Mesendoderm (in vitro differentiated cells): ENCODE measurements around the gene PEF1.
A peak's percentile ranks its signal among the peaks of the same experiment; 100 is the strongest.

ENCODE experiments used
- DNase-seq: peaks from one replicate; pipeline ENCODE4 v3.0.0; 2013
- H2AK5ac ChIP-seq: 2 replicates; pipeline ENCODE4 v1.6.1; 2013; ENCODE audit warnings: low read length, inconsistent platforms
- H2BK120ac ChIP-seq: 2 replicates; pipeline ENCODE4 v1.6.1; 2013; ENCODE audit warnings: low read depth, mild to moderate bottlenecking, low read length, moderate library complexity, mixed read lengths
- H2BK15ac ChIP-seq: replicated peaks from 2 replicates; pipeline ENCODE4 v1.6.1; 2013; ENCODE audit warnings: low read depth, mild to moderate bottlenecking, moderate library complexity
- H2BK5ac ChIP-seq: 2 replicates; pipeline ENCODE4 v1.6.1; 2013; ENCODE audit warnings: low read length, inconsistent platforms
- H3K18ac ChIP-seq: 2 replicates; pipeline ENCODE4 v1.6.1; 2013; ENCODE audit warnings: mild to moderate bottlenecking, low read length, mixed read lengths
- H3K23ac ChIP-seq: one replicate; pipeline ENCODE4 v1.6.1; 2013; ENCODE audit warnings: low read length
- H3K27ac ChIP-seq: 2 replicates; pipeline ENCODE4 v1.5.1; 2013; ENCODE audit warnings: low read depth, mild to moderate bottlenecking, inconsistent platforms, low read length, moderate library complexity
- H3K27me3 ChIP-seq: 2 replicates; pipeline ENCODE4 v1.6.1; 2013; ENCODE audit warnings: low read length, control low read depth, mild to moderate bottlenecking, inconsistent platforms; ENCODE audit not compliant: insufficient read depth, poor library complexity
- H3K36me3 ChIP-seq: 2 replicates; pipeline ENCODE4 v1.6.1; 2013; ENCODE audit warnings: low read length, inconsistent platforms; ENCODE audit not compliant: control insufficient read depth, insufficient read depth
- H3K4ac ChIP-seq: one replicate; pipeline ENCODE4 v1.6.1; 2013; ENCODE audit warnings: low read depth, mild to moderate bottlenecking, low read length, moderate library complexity
- H3K4me1 ChIP-seq: 2 replicates; pipeline ENCODE4 v1.6.1; 2013; ENCODE audit warnings: low read depth, low read length, inconsistent platforms; ENCODE audit not compliant: control insufficient read depth
- H3K4me2 ChIP-seq: 2 replicates; pipeline ENCODE4 v1.6.1; 2013; ENCODE audit warnings: low read length
- H3K4me3 ChIP-seq: 2 replicates; pipeline ENCODE4 v1.5.1; 2013; ENCODE audit warnings: mild to moderate bottlenecking, low read length
- H3K56ac ChIP-seq: one replicate; pipeline ENCODE4 v1.6.1; 2013; ENCODE audit warnings: low read length
- H3K79me1 ChIP-seq: 2 replicates; pipeline ENCODE4 v1.6.1; 2013; ENCODE audit warnings: low read length, inconsistent platforms
- H3K79me2 ChIP-seq: 2 replicates; pipeline ENCODE4 v1.6.1; 2013; ENCODE audit warnings: mild to moderate bottlenecking, low read length; ENCODE audit not compliant: control insufficient read depth, insufficient read depth
- H3K9ac ChIP-seq: 2 replicates; pipeline ENCODE4 v1.6.1; 2013; ENCODE audit warnings: low read length, inconsistent platforms
- H4K5ac ChIP-seq: one replicate; pipeline ENCODE4 v1.6.1; 2013; ENCODE audit warnings: low read length
- H4K8ac ChIP-seq: one replicate; pipeline ENCODE4 v1.6.1; 2013; ENCODE audit warnings: low read depth, mild to moderate bottlenecking, control low read depth, low read length, moderate library complexity
- WGBS: extraction: QIAGEN DNeasy Blood & Tissue Kit; methylation state at CpG from one replicate; pipeline ENCODE4 v1.1.7; 2013; ENCODE audit warnings: low lambda C conversion rate, missing lambda C conversion rate; ENCODE audit not compliant: insufficient coverage; ENCODE audit errors: extremely low coverage; 5-methylcytosine and 5-hydroxymethylcytosine counted together

Gene PEF1

GRCh38 chr1:31583995-31584868 lies 60.4 kb downstream of the PEF1 start:
- H3K27ac ChIP-seq = no peak overlapping the region
- no peak overlapping the region for H2BK5ac ChIP-seq
- no peaks in the 10 kb centered on the region for H3K79me1 ChIP-seq
- H4K8ac ChIP-seq = no peak overlapping the region
- H3K4ac ChIP-seq = no peak overlapping the region
- WGBS = no CpG with 5 or more reads among the region's 13 CpGs
- no peaks in the 10 kb centered on the region for H3K36me3 ChIP-seq
- H2AK5ac ChIP-seq = no peak overlapping the region
- no peak overlapping the region for H3K18ac ChIP-seq
- no peak overlapping the region for H4K5ac ChIP-seq
- H2BK120ac ChIP-seq = no peak overlapping the region
- H3K56ac ChIP-seq = no peak overlapping the region
- no peak overlapping the region for H3K23ac ChIP-seq
- no peak for DNase-seq
- no peaks in the 10 kb centered on the region for H3K27me3 ChIP-seq
- no peak overlapping the region for H3K4me3 ChIP-seq
- H2BK15ac ChIP-seq = no peak overlapping the region
- no peaks in the 10 kb centered on the region for H3K79me2 ChIP-seq
- no peak overlapping the region for H3K4me2 ChIP-seq
- H3K4me1 ChIP-seq = peaks cover under 1% of the 10 kb centered on the region
- no peak overlapping the region for H3K9ac ChIP-seq

DNA sequence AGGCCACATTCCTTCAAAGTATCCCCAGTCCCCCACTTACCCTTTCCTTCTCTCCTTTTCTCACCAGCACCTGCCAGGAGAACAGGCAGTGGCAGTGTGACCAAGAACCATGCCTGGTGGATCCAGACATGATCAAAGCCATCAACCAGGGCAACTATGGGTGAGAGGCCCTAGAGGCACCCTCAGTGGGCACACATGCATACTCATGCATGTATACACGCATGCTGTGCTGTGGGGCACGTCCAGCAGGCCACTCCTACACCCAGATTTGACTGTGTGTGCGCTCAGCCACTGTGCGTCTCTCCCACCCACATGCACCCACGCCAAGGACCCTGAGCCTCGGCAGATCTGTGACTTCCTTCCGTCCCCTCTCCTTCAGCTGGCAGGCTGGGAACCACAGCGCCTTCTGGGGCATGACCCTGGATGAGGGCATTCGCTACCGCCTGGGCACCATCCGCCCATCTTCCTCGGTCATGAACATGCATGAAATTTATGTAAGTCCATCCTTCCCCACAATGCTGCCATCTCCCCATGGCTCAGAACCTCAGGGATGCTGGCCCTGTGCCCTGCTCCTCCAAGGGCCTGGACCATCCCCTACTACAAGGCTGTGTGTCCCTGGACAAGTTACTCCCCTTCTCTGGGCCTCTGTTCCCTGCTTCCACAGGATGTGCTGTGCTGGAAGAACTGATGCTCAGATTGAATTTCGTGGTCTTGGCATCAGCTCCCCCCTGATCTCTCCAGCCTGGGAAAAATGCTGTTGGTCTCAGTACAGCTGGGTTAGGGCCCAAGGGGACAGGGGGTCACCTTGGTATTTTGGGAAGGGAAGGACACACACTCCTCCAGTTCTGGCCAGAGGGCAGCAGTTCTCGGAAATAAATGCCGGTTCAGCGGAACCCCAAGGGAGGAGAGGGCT lies 61.3 kb downstream of the PEF1 start:
- H3K56ac ChIP-seq = no peak overlapping the region
- H2AK5ac ChIP-seq = no peak overlapping the region
- no peaks in the 10 kb centered on the region for H3K36me3 ChIP-seq
- H3K23ac ChIP-seq = no peak overlapping the region
- no peak overlapping the region for H4K5ac ChIP-seq
- H3K4ac ChIP-seq = no peak overlapping the region
- peaks cover 1% of the 10 kb centered on the region for H3K4me1 ChIP-seq
- H2BK15ac ChIP-seq = no peak overlapping the region
- no peak overlapping the region for H4K8ac ChIP-seq
- H3K18ac ChIP-seq = no peak overlapping the region
- no peak overlapping the region for H3K9ac ChIP-seq
- H3K4me2 ChIP-seq = no peak overlapping the region
- no peaks in the 10 kb centered on the region for H3K79me2 ChIP-seq
- H3K4me3 ChIP-seq = no peak overlapping the region
- no peak overlapping the region for H2BK5ac ChIP-seq
- H3K27me3 ChIP-seq = no peaks in the 10 kb centered on the region
- no peak for DNase-seq
- H2BK120ac ChIP-seq = no peak overlapping the region
- WGBS = no CpG with 5 or more reads among the region's 16 CpGs
- no peak overlapping the region for H3K27ac ChIP-seq
- H3K79me1 ChIP-seq = no peaks in the 10 kb centered on the region

- Histone ChIP-seq H3K23ac (no peak overlapping the region), H4K5ac (no peak overlapping the region), H2BK120ac (no peak overlapping the region), H2AK5ac (no peak overlapping the region), H4K8ac (no peak overlapping the region), H3K27me3 (no peaks in the 10 kb centered on the region), H3K4me2 (no peak overlapping the region), H3K79me2 (no peaks in the 10 kb centered on the region), H2BK15ac (no peak overlapping the region), H3K36me3 (no peaks in the 10 kb centered on the region), H3K18ac (no peak overlapping the region), H3K9ac (no peak overlapping the region), H3K79me1 (no peaks in the 10 kb centered on the region), H3K27ac (no peak overlapping the region), H2BK5ac (no peak overlapping the region), H3K56ac (peak overlapping the region; percentile 49), H3K4me3 (no peak overlapping the region), H3K4ac (no peak overlapping the region), H3K4me1 (peaks cover 1% of the 10 kb centered on the region)
- WGBS = no CpG with 5 or more reads among the region's 12 CpGs
- DNase-seq = peak; percentile 31
Measured at GRCh38 chr1:31581821-31582810, 62.6 kb downstream of the PEF1 start.

GRCh38 chr1:31580891-31581603 lies 63.6 kb downstream of the PEF1 start:
- Histone ChIP-seq H3K79me2 (no peaks in the 10 kb centered on the region), H2BK5ac (no peak overlapping the region), H2BK120ac (no peak overlapping the region), H3K4ac (no peak overlapping the region), H3K4me1 (peaks cover 7% of the 10 kb centered on the region), H3K79me1 (no peaks in the 10 kb centered on the region), H2AK5ac (no peak overlapping the region), H3K9ac (no peak overlapping the region), H3K23ac (no peak overlapping the region), H4K8ac (no peak overlapping the region), H4K5ac (no peak overlapping the region), H3K27ac (no peak overlapping the region), H3K56ac (no peak overlapping the region), H3K4me2 (no peak overlapping the region), H3K27me3 (no peaks in the 10 kb centered on the region), H3K4me3 (no peak overlapping the region), H3K18ac (no peak overlapping the region), H2BK15ac (no peak overlapping the region), H3K36me3 (no peaks in the 10 kb centered on the region)
- no peak for DNase-seq
- no CpG with 5 or more reads among the region's 15 CpGs for WGBS

DNA sequence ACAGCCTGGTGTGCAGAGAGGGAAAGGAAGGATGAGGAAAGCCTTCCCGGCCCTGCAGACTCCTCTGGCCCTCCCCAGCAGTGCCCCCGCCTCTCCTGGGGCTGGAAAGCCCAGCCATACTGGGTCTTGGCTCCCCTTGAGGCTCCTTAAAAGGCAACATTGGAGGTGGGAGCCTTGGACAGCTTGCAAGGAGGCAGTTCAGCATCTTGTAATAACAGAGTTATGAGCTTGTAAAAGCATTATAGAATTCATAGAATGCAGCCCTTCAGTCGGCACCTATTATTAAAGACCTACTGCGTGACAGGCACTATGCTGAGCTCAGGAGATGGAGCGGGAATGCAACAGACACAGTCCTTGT lies 64.2 kb downstream of the PEF1 start:
- H3K4me1 ChIP-seq = peaks cover 11% of the 10 kb centered on the region
- H3K27me3 ChIP-seq = no peaks in the 10 kb centered on the region
- H3K9ac ChIP-seq = no peak overlapping the region
- no peak overlapping the region for H2BK5ac ChIP-seq
- H4K5ac ChIP-seq = no peak overlapping the region
- H3K4ac ChIP-seq = no peak overlapping the region
- no peak overlapping the region for H4K8ac ChIP-seq
- H3K79me1 ChIP-seq = no peaks in the 10 kb centered on the region
- no CpG with 5 or more reads among the region's 5 CpGs for WGBS
- no peak overlapping the region for H3K23ac ChIP-seq
- H2AK5ac ChIP-seq = no peak overlapping the region
- DNase-seq = no peak
- H3K27ac ChIP-seq = no peak overlapping the region
- no peak overlapping the region for H2BK15ac ChIP-seq
- no peak overlapping the region for H2BK120ac ChIP-seq
- no peaks in the 10 kb centered on the region for H3K36me3 ChIP-seq
- no peak overlapping the region for H3K4me3 ChIP-seq
- H3K4me2 ChIP-seq = no peak overlapping the region
- H3K79me2 ChIP-seq = no peaks in the 10 kb centered on the region
- no peak overlapping the region for H3K18ac ChIP-seq
- H3K56ac ChIP-seq = peak overlapping the region; percentile 53
